ENCODE measurements around the gene BEND6. TPM values are rescaled to one million over a fixed set of nuclear protein-coding genes. Genes with fewer than 3 reads are reported as not detected.

The BEND6 gene, protein sequence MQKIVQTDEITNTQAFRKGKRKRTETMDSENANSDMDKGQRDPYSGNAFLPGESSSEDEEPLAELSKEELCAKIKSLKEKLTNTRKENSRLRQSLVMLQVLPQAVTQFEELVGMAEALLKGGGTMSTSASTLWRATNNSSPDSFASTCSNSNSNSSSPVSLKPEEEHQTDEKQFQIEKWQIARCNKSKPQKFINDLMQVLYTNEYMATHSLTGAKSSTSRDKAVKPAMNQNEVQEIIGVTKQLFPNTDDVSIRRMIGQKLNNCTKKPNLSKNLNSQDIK
- total RNA-seq (under 1 TPM in 1 of 5 experiments, not detected in 4; 0.15 TPM), polyA plus RNA-seq (not detected), total RNA-seq (not detected)

DNA sequence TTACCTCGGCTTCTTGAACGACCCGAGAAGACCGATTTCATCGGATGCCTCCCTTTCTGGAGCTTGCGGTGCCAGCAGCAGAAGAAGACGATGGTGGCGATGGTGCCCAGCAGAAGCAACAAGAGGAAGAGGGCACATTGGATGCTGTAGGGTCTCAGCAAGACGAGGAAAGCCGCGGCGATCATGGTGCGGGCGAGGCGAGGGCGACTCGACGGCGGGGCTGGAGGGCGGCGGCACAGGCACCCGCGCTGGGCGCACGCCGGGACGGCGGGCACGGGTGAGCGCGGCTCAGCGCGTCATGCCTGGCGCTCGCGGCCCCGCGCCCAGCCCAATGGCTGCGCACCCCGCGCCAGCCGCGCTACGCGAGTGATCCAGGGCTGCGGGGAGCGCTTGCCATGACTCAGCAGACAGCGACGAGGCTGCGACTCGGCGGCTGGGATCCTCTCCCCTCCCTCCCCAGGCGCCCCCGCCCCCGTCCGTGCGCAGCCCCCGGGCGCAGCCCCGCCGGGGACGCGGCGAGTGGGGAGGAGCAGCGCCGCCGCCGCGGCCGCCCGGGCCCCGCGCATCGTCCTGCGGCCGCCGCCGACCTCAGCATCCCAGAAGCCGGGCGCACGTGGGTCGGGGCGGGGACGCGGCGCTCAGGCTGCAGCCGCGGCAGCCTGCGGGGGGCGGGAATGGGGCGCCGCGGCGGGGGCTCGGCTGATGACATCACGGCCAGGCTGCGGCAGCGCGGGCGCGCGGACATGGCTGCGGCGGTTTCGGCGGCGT is at the start of gene BEND6:
Gene BEND6, plus strand, starts transcription at position 705 of the 768 bp plus-strand sequence. CDS start 26,704 bp downstream, outside the sequence.
- Histone ChIP-seq H3K9me3 (ENCODE audit: control insufficient read depth in 2 of 3, low read length in 3 of 3) (no peaks in the 10 kb centered on the region), H3K4me3 (ENCODE audit: low read length) (peak within 1 kb of the TSS; percentile 37), H3K4me1 (ENCODE audit: control insufficient read depth in 2 of 2, insufficient read depth in 2 of 2, low read length in 2 of 2) (peaks cover 6 to 16% of the 10 kb centered on the region in 2 donors), H3K36me3 (ENCODE audit: control insufficient read depth in 2 of 3, insufficient read depth in 3 of 3, low read length in 3 of 3) (no peaks in the 10 kb centered on the region), H3K27ac (ENCODE audit: low read depth, low read length) (no peak within 1 kb of the TSS), H3K27me3 (ENCODE audit: control insufficient read depth in 2 of 2, insufficient read depth in 2 of 2, low read length in 2 of 2) (peaks cover 0 to 12% of the 10 kb centered on the region in 2 donors)
- intact Hi-C loops (cut with micrococcal nuclease) = loop anchor here (1.0 to 10.0 kb wide), 9 partner anchors 52 to 410 kb away; partner anchors contain the start of genes BAG2 (in 2 of the 2), KIAA1586 (in 1 of the 2), RAB23 (in 1 of the 2) and ZNF451 (in 1 of the 2)
- Mint-ChIP-seq H3K27ac (peak within 1 kb of the TSS in 1 of 9 donors; percentile 50), H3K4me1 (peaks cover 11 to 26% (median 24%) of the 10 kb centered on the region in 7 donors), H3K9me3 (peaks cover 0 to 3% (median 0%) of the 10 kb centered on the region in 11 donors), H3K4me3 (peak within 1 kb of the TSS; percentile 83 to 97 (median 90)), H3K27me3 (peaks cover 59 to 85% (median 77%) of the 10 kb centered on the region in 5 donors), H3K36me3 (no peaks in the 10 kb centered on the region)
- CTCF ChIA-PET = interaction anchor here (1.3 kb wide), 1 partner anchor 52 kb away, joined by 3 read pairs; no protein-coding TSS in a partner anchor
- POLR2A ChIA-PET = no interaction called here
- DNase-seq (peak in 8 of 9 donors; percentile 5 to 52 (median 20)), ATAC-seq (peak; percentile 74)

DNA sequence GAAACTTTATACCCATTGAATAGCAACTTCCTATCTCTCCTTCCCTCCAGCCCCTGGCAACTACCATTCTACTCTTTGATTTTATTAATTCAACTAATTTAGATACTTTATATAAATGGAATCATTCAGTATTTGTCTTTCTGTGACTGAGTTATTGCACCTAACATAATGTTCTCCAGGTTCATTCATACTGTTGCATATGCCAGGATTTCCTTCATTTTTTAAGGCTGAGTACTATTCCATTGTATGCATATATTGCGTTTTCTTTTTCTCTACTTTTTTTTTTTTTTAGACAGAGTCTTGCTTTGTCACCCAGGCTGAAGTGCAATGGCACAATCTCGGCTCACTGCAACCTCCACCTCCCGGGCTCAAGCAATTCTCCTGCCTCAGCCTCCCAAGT is 49.5 kb upstream of the BEND6 start:
- intact Hi-C loops (cut with micrococcal nuclease) = loop anchor here in 1 of 2 donors (10.0 kb wide), 1 partner anchor 269 kb away; the partner anchor contains the start of gene BAG2
- no peaks in the 10 kb centered on the region for H3K36me3 Mint-ChIP-seq
- POLR2A ChIA-PET = no interaction called here
- H3K4me1 Mint-ChIP-seq = no peaks in the 10 kb centered on the region
- no peak for ATAC-seq
- H3K27ac Mint-ChIP-seq = no peak overlapping the region
- Histone ChIP-seq H3K9me3 (ENCODE audit: control insufficient read depth in 2 of 3, low read length in 3 of 3) (no peaks in the 10 kb centered on the region), H3K27me3 (ENCODE audit: control insufficient read depth in 2 of 2, insufficient read depth in 2 of 2, low read length in 2 of 2) (no peaks in the 10 kb centered on the region), H3K4me3 (ENCODE audit: low read length) (no peak overlapping the region), H3K4me1 (ENCODE audit: control insufficient read depth in 2 of 2, insufficient read depth in 2 of 2, low read length in 2 of 2) (no peaks in the 10 kb centered on the region), H3K27ac (ENCODE audit: low read depth, low read length) (no peak overlapping the region), H3K36me3 (ENCODE audit: control insufficient read depth in 2 of 3, insufficient read depth in 3 of 3, low read length in 3 of 3) (no peaks in the 10 kb centered on the region)
- no peak overlapping the region for H3K4me3 Mint-ChIP-seq
- peaks cover 4 to 26% (median 6%) of the 10 kb centered on the region in 5 donors for H3K27me3 Mint-ChIP-seq
- no peak for DNase-seq
- no peaks in the 10 kb centered on the region for H3K9me3 Mint-ChIP-seq
- CTCF ChIA-PET = interaction anchor here (0.9 to 6.3 kb wide), 4 partner anchors 9 to 419 kb away, joined by 3 to 99 read pairs (median 30); partner anchors contain the start of gene PRIM2

DNA sequence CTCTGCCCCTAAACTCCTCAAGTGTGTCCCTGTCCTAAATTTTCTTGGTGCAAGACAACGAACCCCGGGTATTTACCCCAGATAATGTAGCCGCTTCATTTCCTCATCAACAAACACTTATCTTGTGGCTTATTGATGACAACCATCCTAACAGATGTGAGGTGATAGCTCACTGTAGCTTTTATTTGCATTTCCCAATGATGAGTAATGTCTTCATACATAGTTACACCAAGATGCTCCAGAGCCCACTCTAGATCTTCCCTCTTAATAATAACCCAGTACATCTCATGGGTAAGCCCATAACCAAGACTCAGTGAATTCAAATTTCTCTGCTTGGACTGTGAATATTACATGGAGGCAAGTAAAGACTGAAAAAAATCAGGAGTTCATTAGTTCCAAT is 48.2 kb upstream of the BEND6 start:
- H3K36me3 Mint-ChIP-seq = no peaks in the 10 kb centered on the region
- no peaks in the 10 kb centered on the region for H3K4me1 ChIP-seq (ENCODE audit: control insufficient read depth in 2 of 2, insufficient read depth in 2 of 2, low read length in 2 of 2)
- POLR2A ChIA-PET = no interaction called here
- CTCF ChIA-PET = interaction anchor here (1.0 to 1.3 kb wide), 2 partner anchors 15 to 409 kb away, joined by 3 read pairs; no protein-coding TSS in a partner anchor
- no peaks in the 10 kb centered on the region for H3K27me3 ChIP-seq (ENCODE audit: control insufficient read depth in 2 of 2, insufficient read depth in 2 of 2, low read length in 2 of 2)
- H3K4me3 ChIP-seq (ENCODE audit: low read length) = no peak overlapping the region
- no peak overlapping the region for H3K27ac ChIP-seq (ENCODE audit: low read depth, low read length)
- H3K9me3 Mint-ChIP-seq = no peaks in the 10 kb centered on the region
- H3K4me1 Mint-ChIP-seq = no peaks in the 10 kb centered on the region
- H3K4me3 Mint-ChIP-seq = no peak overlapping the region
- ATAC-seq (no peak), DNase-seq (no peak)
- intact Hi-C loops (cut with micrococcal nuclease) = loop anchor here in 1 of 2 donors (10.0 kb wide), 1 partner anchor 268 kb away; the partner anchor contains the start of gene BAG2
- H3K27me3 Mint-ChIP-seq = peaks cover 4 to 25% (median 6%) of the 10 kb centered on the region in 5 donors
- H3K36me3 ChIP-seq (ENCODE audit: control insufficient read depth in 2 of 3, insufficient read depth in 3 of 3, low read length in 3 of 3) = no peaks in the 10 kb centered on the region
- H3K27ac Mint-ChIP-seq = no peak overlapping the region
- no peaks in the 10 kb centered on the region for H3K9me3 ChIP-seq (ENCODE audit: control insufficient read depth in 2 of 3, low read length in 3 of 3)

DNA sequence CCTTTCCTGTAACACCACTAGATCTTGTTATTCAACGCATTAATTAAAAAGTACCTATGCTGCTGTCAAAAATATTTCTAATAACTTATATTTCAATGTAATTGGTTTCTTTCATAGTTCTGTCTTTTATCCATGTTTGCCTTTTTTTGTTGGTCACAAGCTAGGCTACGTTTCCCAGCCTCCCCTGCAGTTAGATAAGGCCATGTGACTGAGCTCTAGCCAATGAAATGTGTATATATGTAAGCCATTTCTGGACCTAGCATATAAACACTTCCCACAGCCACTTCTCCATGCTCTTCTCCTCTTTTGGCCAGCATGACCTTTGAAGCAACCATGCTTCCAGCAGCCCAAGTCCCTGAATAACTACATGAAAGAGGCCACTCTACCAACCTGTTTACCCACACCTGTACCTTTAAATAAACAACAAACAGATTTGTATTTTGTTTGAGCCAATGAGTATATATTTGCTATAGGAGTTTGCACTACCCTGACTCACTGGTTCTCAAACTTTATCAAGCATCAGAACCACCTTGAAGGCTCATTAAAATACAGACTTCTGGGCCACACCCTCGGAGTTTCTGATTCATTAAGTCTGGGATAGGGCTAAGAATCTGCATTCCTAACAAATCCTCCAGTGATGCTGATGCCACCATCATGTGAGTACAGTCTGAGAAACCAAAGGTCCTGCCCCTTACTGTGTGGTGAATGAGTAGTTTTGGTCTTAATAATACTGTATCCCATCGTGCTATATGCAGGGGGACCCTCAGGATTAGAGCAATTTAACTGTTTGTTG is 45.6 kb upstream of the BEND6 start:
- CTCF ChIA-PET = interaction anchor here (1.6 kb wide), 1 partner anchor 407 kb away, joined by 5 read pairs; no protein-coding TSS in a partner anchor
- Mint-ChIP-seq H3K4me1 (no peaks in the 10 kb centered on the region), H3K36me3 (no peaks in the 10 kb centered on the region), H3K9me3 (no peaks in the 10 kb centered on the region), H3K27me3 (peaks cover 5 to 21% (median 8%) of the 10 kb centered on the region in 5 donors), H3K4me3 (no peak overlapping the region), H3K27ac (no peak overlapping the region)
- Histone ChIP-seq H3K27ac (ENCODE audit: low read depth, low read length) (no peak overlapping the region), H3K4me3 (ENCODE audit: low read length) (no peak overlapping the region), H3K9me3 (ENCODE audit: control insufficient read depth in 2 of 3, low read length in 3 of 3) (no peaks in the 10 kb centered on the region), H3K4me1 (ENCODE audit: control insufficient read depth in 2 of 2, insufficient read depth in 2 of 2, low read length in 2 of 2) (no peaks in the 10 kb centered on the region), H3K27me3 (ENCODE audit: control insufficient read depth in 2 of 2, insufficient read depth in 2 of 2, low read length in 2 of 2) (no peaks in the 10 kb centered on the region), H3K36me3 (ENCODE audit: control insufficient read depth in 2 of 3, insufficient read depth in 3 of 3, low read length in 3 of 3) (no peaks in the 10 kb centered on the region)
- ATAC-seq (no peak), DNase-seq (no peak)
- intact Hi-C loops (cut with micrococcal nuclease) = loop anchor here in 1 of 2 donors (10.0 kb wide), 1 partner anchor 265 kb away; the partner anchor contains the start of gene BAG2
- POLR2A ChIA-PET = no interaction called here

DNA sequence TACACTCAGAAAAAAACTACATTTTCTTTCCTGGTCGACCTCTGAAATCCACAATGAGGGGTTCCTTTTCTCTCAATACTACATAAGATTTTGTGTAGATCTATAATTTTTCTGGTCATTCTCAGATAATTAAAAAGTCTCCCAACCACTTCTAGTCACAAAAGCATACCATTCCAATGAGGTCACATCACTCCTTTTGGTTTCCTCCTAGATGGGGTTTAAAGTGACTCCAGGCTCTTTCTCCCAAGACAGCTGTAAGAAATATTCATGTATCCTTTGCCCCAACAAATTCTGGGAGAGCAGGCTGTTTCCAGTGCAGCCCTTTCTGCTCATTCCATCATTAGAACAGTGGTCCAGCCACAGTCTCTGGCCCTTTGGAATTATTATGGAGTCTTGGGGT is 43.1 kb upstream of the BEND6 start:
- no peaks in the 10 kb centered on the region for H3K27me3 ChIP-seq (ENCODE audit: control insufficient read depth in 2 of 2, insufficient read depth in 2 of 2, low read length in 2 of 2)
- no peaks in the 10 kb centered on the region for H3K4me1 ChIP-seq (ENCODE audit: control insufficient read depth in 2 of 2, insufficient read depth in 2 of 2, low read length in 2 of 2)
- no peak overlapping the region for H3K4me3 ChIP-seq (ENCODE audit: low read length)
- peaks cover 0 to 4% (median 0%) of the 10 kb centered on the region in 7 donors for H3K4me1 Mint-ChIP-seq
- intact Hi-C loops (cut with micrococcal nuclease) = no loop called here
- no peaks in the 10 kb centered on the region for H3K9me3 ChIP-seq (ENCODE audit: control insufficient read depth in 2 of 3, low read length in 3 of 3)
- DNase-seq (no peak), ATAC-seq (no peak)
- ChIA-PET POLR2A (no interaction called here), CTCF (interaction anchor here (1.3 kb wide), 1 partner anchor 405 kb away, joined by 4 read pairs; the partner anchor contains the start of gene PRIM2)
- H3K36me3 Mint-ChIP-seq = no peaks in the 10 kb centered on the region
- no peak overlapping the region for H3K27ac Mint-ChIP-seq
- H3K36me3 ChIP-seq (ENCODE audit: control insufficient read depth in 2 of 3, insufficient read depth in 3 of 3, low read length in 3 of 3) = no peaks in the 10 kb centered on the region
- H3K9me3 Mint-ChIP-seq = peaks cover 0 to 1% (median 0%) of the 10 kb centered on the region in 11 donors
- H3K27me3 Mint-ChIP-seq = peaks cover 0 to 9% (median 0%) of the 10 kb centered on the region in 5 donors
- no peak overlapping the region for H3K4me3 Mint-ChIP-seq
- H3K27ac ChIP-seq (ENCODE audit: low read depth, low read length) = no peak overlapping the region

Measured in naive thymus-derived CD4-positive, alpha-beta T cell (primary cell).